Osteoblast (primary cell): ENCODE measurements around the gene EXOC7. TPM values are rescaled to one million over a fixed set of nuclear protein-coding genes. Genes with fewer than 3 reads are reported as not detected.
"Not testable (repeated sequence)": the region's sequence is repeated elsewhere in the genome, so short reads cannot be mapped to it uniquely, and the experiment has no call there.

ENCODE experiments used
- DNase-seq: peaks from one replicate; pipeline ENCODE4 v3.0.0; 2011; ENCODE audit warnings: low spot score, mixed read lengths; ENCODE audit not compliant: insufficient read length; ENCODE audit errors: missing footprints
- H2AFZ ChIP-seq: 2 replicates; pipeline ENCODE4 v1.6.0; 2011; ENCODE audit warnings: mild to moderate bottlenecking, low read length
- H3K27ac ChIP-seq: 2 replicates; pipeline ENCODE4 v1.5.1; 2011; ENCODE audit warnings: mild to moderate bottlenecking, low read depth, low read length, moderate library complexity
- H3K27me3 ChIP-seq: 2 replicates; pipeline ENCODE4 v1.6.0; 2012; ENCODE audit warnings: mild to moderate bottlenecking, control low read depth, inconsistent platforms, low read length, moderate library complexity; ENCODE audit not compliant: insufficient read depth
- H3K36me3 ChIP-seq: 2 replicates; pipeline ENCODE4 v1.5.1; 2011; ENCODE audit warnings: mild to moderate bottlenecking, low read length, control low read depth, moderate library complexity; ENCODE audit not compliant: insufficient read depth
- H3K4me1 ChIP-seq: 2 replicates; pipeline ENCODE4 v1.5.1; 2011; ENCODE audit warnings: mild to moderate bottlenecking, low read length, control low read depth, moderate library complexity; ENCODE audit not compliant: insufficient read depth
- H3K4me2 ChIP-seq: 2 replicates; pipeline ENCODE4 v1.6.0; 2011; ENCODE audit warnings: mild to moderate bottlenecking, low read length; ENCODE audit not compliant: insufficient read depth
- H3K4me3 ChIP-seq: fragments of 200-600 bp; sonication (generic); 3 replicates; pipeline ENCODE4 v1.5.1; 2012; ENCODE audit warnings: mild to moderate bottlenecking, low read length, inconsistent platforms; ENCODE audit not compliant: insufficient read depth
- H3K79me2 ChIP-seq: 2 replicates; pipeline ENCODE4 v1.6.0; 2012; ENCODE audit warnings: mild to moderate bottlenecking, low read length, control low read depth, inconsistent platforms; ENCODE audit not compliant: insufficient read depth
- H3K9me3 ChIP-seq: 2 replicates; pipeline ENCODE4 v1.5.1; 2011; ENCODE audit warnings: low read depth, low read length, control low read depth
- H4K20me1 ChIP-seq: 2 replicates; pipeline ENCODE4 v1.6.0; 2012; ENCODE audit warnings: mild to moderate bottlenecking, low read length, control low read depth; ENCODE audit not compliant: insufficient read depth
- CTCF ChIP-seq: IDR thresholded peaks from 2 replicates; pipeline ENCODE4 v1.5.1; 2011; ENCODE audit warnings: mild to moderate bottlenecking, low read depth, low read length, moderate library complexity; ENCODE audit errors: extremely low read depth
- total RNA-seq: library from RNA; depleted of rRNA; stranded (reverse); fragments of >200 nt; gene quantifications from 2 replicates; pipeline ENCODE4 v1.2.3, GENCODE V29; 2012

The EXOC7 gene
- total RNA-seq, 1 donor = 102 TPM

GRCh38 chr17:76048025-76048605 is 55.5 kb downstream of the EXOC7 start:
- peaks cover 79% of the 10 kb centered on the region for H3K36me3 ChIP-seq
- H3K4me2 ChIP-seq = no peak overlapping the region
- DNase-seq = no peak
- H3K79me2 ChIP-seq = peaks cover 30% of the 10 kb centered on the region
- H3K4me1 ChIP-seq = peaks cover under 1% of the 10 kb centered on the region
- TF ChIP-seq CTCF = no peak
- no peak overlapping the region for H2AFZ ChIP-seq
- peaks cover 32% of the 10 kb centered on the region for H4K20me1 ChIP-seq
- H3K27me3 ChIP-seq = no peaks in the 10 kb centered on the region
- no peaks in the 10 kb centered on the region for H3K9me3 ChIP-seq
- no peak overlapping the region for H3K4me3 ChIP-seq
- peak overlapping the region; percentile 25 for H3K27ac ChIP-seq

GRCh38 chr17:76046064-76046463 is 57.5 kb downstream of the EXOC7 start:
- Histone ChIP-seq H2AFZ (no peak overlapping the region), H3K36me3 (peaks cover 93% of the 10 kb centered on the region), H4K20me1 (peaks cover 23% of the 10 kb centered on the region)

GRCh38 chr17:76044475-76045007 is 59.0 kb downstream of the EXOC7 start:
- H3K27me3 ChIP-seq, H3K4me3 ChIP-seq, DNase-seq, H2AFZ ChIP-seq, H3K4me1 ChIP-seq, H3K27ac ChIP-seq, H3K9me3 ChIP-seq, H3K79me2 ChIP-seq, H3K4me2 ChIP-seq: not testable (repeated sequence)
- Histone ChIP-seq H4K20me1 (peaks cover 28% of the 10 kb centered on the region), H3K36me3 (peaks cover 93% of the 10 kb centered on the region)

More at GRCh38 chr17:76046064-76046463, 57.5 kb downstream of the EXOC7 start:
- no peaks in the 10 kb centered on the region for H3K9me3 ChIP-seq
- DNase-seq = no peak
- H3K4me3 ChIP-seq = no peak overlapping the region
- H3K4me1 ChIP-seq = no peaks in the 10 kb centered on the region
- H3K27ac ChIP-seq = no peak overlapping the region
- no peak overlapping the region for H3K4me2 ChIP-seq
- peaks cover 13% of the 10 kb centered on the region for H3K79me2 ChIP-seq
- no peak for TF ChIP-seq CTCF
- H3K27me3 ChIP-seq = no peaks in the 10 kb centered on the region

GRCh38 chr17:76042868-76043267 is 60.7 kb downstream of the EXOC7 start:
- DNase-seq, H2AFZ ChIP-seq, H3K27me3 ChIP-seq, H3K4me2 ChIP-seq, H3K79me2 ChIP-seq, H3K4me1 ChIP-seq, H3K9me3 ChIP-seq, H3K4me3 ChIP-seq, H3K27ac ChIP-seq: not testable (repeated sequence)
- Histone ChIP-seq H4K20me1 (peaks cover 14% of the 10 kb centered on the region), H3K36me3 (peaks cover 90% of the 10 kb centered on the region)

- Histone ChIP-seq H4K20me1 (peaks cover 9% of the 10 kb centered on the region), H3K4me1 (no peaks in the 10 kb centered on the region), H3K9me3 (no peaks in the 10 kb centered on the region), H2AFZ (no peak overlapping the region), H3K36me3 (peaks cover 67% of the 10 kb centered on the region), H3K27ac (no peak overlapping the region), H3K4me2 (no peak overlapping the region), H3K4me3 (no peak overlapping the region), H3K27me3 (no peaks in the 10 kb centered on the region), H3K79me2 (no peaks in the 10 kb centered on the region)
- TF ChIP-seq CTCF = no peak
- DNase-seq = no peak
Measured at GRCh38 chr17:76040376-76040775, 63.2 kb downstream of the EXOC7 start.
